GM12874 (cell line): ENCODE results near the gene SPINT2.

Source experiments
- TF ChIP-seq, protein P1 (sequence below): IDR thresholded peaks from 2 replicates; pipeline ENCODE4 v1.5.1; 2011; ENCODE audit warnings: low read depth, mild to moderate bottlenecking, control low read depth, low read length, moderate library complexity; ENCODE audit not compliant: insufficient read depth

SPINT2 gene

GRCh38 chr19:38247734-38248268 is 16.6 kb upstream of the SPINT2 start:
- TF ChIP-seq, protein P1, sequence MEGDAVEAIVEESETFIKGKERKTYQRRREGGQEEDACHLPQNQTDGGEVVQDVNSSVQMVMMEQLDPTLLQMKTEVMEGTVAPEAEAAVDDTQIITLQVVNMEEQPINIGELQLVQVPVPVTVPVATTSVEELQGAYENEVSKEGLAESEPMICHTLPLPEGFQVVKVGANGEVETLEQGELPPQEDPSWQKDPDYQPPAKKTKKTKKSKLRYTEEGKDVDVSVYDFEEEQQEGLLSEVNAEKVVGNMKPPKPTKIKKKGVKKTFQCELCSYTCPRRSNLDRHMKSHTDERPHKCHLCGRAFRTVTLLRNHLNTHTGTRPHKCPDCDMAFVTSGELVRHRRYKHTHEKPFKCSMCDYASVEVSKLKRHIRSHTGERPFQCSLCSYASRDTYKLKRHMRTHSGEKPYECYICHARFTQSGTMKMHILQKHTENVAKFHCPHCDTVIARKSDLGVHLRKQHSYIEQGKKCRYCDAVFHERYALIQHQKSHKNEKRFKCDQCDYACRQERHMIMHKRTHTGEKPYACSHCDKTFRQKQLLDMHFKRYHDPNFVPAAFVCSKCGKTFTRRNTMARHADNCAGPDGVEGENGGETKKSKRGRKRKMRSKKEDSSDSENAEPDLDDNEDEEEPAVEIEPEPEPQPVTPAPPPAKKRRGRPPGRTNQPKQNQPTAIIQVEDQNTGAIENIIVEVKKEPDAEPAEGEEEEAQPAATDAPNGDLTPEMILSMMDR = no peak

DNA sequence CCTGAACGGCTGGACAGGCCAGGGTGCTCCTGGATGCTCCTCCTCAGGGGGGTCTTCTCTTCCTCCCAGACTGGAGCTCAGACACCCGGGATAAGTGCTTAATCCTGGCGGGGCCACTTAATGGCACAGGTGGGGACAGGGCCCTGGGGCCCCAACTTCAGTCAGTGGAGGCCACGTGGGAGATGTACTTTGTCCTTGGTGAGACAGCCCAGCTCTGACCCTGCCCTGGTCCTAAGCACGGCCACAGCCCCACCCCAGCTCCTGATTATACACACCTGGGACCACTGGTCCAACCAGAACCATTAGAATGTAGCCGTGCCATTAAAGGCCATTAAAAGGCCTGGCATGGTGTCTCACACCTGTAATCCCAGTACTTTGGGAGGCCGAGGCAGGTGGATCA is 16.0 kb upstream of the SPINT2 start:
- TF ChIP-seq, protein P1 = no peak

GRCh38 chr19:38250428-38250820 is 13.9 kb upstream of the SPINT2 start:
- TF ChIP-seq, protein P1 = no peak

DNA sequence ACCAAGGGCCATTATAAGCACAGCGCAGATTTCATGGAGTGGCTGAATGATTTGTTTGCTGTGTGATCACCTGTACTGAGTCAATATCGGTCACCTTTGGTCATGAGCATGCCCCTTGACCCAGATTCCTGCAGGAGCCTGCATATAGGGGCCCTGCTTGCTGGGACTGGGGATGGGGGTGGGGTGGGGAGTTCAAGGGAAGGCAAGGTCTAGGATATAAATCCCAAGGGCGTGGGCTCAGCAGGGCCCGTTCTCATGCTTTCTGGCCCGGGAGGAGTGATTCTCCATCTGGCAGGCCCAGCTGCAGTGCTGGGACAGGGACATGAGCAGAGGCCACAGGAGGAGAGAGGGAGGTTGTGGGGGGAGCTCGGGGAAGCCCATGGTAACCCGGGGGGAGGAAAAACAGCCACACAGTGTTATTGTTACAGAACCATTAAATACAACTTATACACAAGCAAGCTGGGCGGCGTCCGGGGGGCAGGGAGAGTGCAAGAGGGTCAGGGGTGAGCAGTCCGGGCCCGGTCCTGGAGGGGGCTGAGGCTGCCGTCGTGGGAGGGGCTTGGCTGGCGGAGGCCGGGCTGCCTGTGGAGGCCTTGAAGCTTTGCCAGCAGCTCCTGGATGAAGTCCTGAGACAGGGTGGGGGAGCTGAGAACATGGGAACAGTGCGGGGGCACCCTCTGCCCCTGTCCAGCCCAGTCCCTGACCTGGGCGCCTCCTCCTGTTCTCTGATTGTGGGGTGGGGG is 13.4 kb upstream of the SPINT2 start:
- TF ChIP-seq, protein P1 = no peak

DNA sequence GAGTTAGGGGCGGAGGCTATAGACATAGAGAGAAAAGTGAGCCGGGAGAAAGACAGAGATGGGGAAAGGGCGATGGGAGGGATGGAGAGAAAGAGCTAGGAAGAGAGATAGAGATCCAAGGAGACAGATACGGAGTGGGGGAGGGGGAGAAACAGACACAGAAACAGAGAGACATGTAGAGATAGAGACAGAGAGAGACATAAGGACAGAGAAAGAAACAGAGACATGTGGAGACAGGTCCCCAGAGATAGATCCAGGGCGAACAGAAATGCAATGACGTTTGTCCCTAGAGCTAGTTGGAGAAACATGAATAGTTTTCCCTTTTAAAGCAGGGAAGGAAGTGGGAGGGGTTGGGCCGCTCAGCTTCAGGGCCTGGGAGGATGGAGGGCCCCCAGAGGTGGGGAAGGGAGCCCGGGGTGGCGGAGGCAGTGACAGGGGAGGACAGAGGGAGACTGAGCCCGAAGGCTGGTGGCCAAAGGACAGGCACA is 12.8 kb upstream of the SPINT2 start:
- TF ChIP-seq, protein P1 = no peak

DNA sequence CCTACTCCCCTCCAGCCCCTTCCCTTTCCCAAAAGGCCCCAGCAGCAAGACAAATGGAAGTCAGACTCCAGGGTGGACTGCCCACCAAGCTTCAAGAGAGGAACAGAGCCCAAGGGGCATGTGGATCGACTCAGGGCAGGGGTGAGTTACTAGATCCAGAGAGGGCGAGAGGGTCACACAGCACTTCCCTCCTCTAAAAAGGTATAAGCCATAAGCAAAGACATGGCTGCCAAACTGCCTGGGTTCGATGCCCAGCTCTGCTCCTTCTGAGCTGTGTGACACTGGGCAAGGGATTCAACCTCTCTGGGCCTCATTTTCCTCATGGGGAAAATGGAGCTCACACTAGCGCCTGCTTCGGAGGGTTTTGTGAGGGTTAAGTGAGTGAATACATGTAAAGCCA is 12.0 kb upstream of the SPINT2 start:
- TF ChIP-seq, protein P1 = no peak

DNA sequence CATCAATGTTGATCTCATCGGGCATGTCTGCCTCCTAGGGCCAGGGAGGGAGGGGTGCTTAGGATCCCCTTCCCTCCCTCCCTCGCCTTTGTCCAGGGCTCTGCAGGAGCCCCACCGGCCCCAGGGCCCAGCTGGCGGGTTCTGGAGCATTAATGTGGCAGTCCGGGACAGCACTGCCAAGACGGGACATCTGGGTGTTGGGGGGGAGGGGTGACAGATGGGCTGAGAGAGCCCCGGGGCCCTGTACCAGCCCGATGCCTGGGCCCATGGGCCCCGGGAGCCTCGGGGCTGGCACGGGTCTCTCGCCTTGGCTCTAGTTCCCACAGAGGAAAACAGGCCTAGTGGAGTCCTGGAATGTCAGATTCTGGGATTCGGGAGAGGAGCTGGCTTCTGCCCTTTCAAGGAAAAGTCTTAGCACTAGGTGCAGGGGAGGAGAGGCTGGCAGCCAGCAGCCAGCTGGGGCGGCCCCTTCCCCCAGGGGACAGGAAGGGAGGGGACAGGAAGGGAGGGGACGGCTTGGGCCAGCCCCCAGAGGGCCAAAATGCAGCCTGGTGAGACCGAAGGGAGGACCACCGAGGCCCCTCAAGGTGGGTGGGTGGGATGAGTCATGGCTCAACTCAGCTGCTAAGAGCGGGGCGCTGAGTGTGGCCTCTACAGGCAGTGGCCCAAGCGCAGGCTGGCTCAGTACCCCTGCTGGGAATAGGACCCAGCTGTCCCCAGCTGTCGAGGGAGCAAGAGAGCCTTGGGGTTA is 11.3 kb upstream of the SPINT2 start:
- TF ChIP-seq, protein P1 = no peak
